Activated naive CD8-positive, alpha-beta T cell (primary cell): Measurements from ENCODE around the gene SLC4A2.

Experiments
- H3K27ac Mint-ChIP-seq: one replicate; pipeline ENCODE4 v1.8.0; 2021; ENCODE audit warnings: mixed read lengths
- H3K27me3 Mint-ChIP-seq: one replicate; pipeline ENCODE4 v1.8.0; 2021; ENCODE audit warnings: mixed read lengths
- H3K36me3 Mint-ChIP-seq: one replicate; pipeline ENCODE4 v1.8.0; 2021; ENCODE audit warnings: mixed read lengths
- H3K4me1 Mint-ChIP-seq: one replicate; pipeline ENCODE4 v1.8.0; 2021; ENCODE audit warnings: low read depth, mixed read lengths
- H3K4me3 Mint-ChIP-seq: one replicate; pipeline ENCODE4 v1.8.0; 2021; ENCODE audit warnings: mild to moderate bottlenecking, mixed read lengths
- H3K9me3 Mint-ChIP-seq: one replicate; pipeline ENCODE4 v1.8.0; 2021; ENCODE audit warnings: low read depth, mixed read lengths

The SLC4A2 gene

DNA sequence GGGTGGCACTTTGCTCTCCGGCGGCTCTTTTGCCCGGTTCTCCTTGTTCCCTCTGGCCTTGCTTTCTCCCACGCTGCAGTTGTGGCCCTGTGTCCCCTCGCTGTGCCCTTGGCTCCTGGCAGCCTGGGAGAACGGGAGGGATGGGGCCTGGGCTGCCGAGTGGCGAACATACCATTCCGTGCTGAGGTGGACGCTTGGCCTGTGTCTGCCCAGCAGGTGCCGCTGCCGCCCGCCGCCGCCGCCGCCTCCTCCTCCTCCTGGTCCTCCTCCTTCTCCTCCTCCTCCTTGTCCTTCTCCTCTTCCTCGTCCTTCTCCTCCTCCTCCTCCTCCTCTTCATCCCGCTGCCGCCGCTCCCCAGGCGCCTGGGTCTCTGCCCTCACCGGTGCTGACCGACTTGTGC, 62.9 kb downstream of the SLC4A2 start:
- Mint-ChIP-seq H3K4me3 (no peak overlapping the region), H3K4me1 (peaks cover 8% of the 10 kb centered on the region), H3K27ac (no peak overlapping the region), H3K27me3 (no peaks in the 10 kb centered on the region), H3K9me3 (no peaks in the 10 kb centered on the region), H3K36me3 (peaks cover 4% of the 10 kb centered on the region)

DNA sequence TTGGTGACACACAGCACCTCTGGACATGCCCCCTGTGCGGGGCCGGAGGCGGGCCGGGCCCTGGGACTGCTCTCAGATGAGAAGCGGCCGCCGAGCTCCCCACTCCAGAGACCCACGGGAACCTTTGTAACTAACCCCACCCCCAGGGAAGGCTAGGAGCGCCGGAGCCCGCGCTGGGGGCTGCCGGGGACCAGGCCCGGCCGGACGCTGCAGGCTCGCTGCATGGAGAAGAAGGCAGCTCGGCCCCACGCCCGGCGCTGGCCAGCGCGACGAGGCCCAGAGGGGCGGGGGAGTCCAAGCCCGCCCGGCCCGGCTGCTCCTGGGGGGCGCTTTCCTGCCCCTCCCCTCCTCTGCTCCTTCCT, 63.4 kb downstream of the SLC4A2 start:
- peaks cover 4% of the 10 kb centered on the region for H3K36me3 Mint-ChIP-seq
- H3K4me3 Mint-ChIP-seq = no peak overlapping the region
- no peaks in the 10 kb centered on the region for H3K9me3 Mint-ChIP-seq
- H3K27ac Mint-ChIP-seq = no peak overlapping the region
- no peaks in the 10 kb centered on the region for H3K27me3 Mint-ChIP-seq
- H3K4me1 Mint-ChIP-seq = peaks cover 8% of the 10 kb centered on the region

DNA sequence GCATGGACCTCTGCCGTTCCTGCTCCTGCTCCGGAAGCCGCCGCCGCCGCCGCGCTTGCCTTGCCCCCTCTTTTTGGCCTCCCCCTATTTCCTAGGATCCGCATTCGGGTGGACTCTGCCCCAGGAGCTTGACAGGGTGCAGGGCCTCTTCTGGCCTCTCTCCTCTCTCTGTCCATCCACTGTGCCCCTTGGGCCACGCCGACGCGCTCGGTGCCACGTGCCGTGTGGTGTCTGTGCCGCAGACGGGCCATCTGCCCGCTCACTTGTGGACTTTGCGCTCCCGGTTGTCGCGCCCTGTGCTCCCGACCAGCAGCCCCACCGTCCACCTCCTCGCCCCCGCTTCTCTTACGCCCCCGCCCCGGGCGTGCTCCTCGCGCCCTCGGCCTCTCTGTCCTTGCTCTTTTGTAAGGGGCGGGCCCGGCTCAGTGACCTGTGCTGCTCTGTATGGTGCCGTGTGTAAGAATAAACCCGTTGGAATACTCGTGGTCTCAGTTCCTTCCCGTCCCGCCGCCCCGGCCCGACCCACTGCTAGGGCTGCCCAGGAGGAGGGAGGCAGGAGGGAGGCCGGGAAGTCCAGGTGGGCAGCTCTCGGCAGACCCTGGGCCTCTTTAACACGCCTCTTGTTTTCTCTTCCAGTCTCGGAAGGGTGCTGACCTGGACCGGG, 63.9 kb downstream of the SLC4A2 start:
- Mint-ChIP-seq H3K4me3 (no peak overlapping the region), H3K9me3 (no peaks in the 10 kb centered on the region), H3K36me3 (peaks cover 4% of the 10 kb centered on the region), H3K4me1 (peaks cover 8% of the 10 kb centered on the region), H3K27ac (no peak overlapping the region), H3K27me3 (no peaks in the 10 kb centered on the region)

DNA sequence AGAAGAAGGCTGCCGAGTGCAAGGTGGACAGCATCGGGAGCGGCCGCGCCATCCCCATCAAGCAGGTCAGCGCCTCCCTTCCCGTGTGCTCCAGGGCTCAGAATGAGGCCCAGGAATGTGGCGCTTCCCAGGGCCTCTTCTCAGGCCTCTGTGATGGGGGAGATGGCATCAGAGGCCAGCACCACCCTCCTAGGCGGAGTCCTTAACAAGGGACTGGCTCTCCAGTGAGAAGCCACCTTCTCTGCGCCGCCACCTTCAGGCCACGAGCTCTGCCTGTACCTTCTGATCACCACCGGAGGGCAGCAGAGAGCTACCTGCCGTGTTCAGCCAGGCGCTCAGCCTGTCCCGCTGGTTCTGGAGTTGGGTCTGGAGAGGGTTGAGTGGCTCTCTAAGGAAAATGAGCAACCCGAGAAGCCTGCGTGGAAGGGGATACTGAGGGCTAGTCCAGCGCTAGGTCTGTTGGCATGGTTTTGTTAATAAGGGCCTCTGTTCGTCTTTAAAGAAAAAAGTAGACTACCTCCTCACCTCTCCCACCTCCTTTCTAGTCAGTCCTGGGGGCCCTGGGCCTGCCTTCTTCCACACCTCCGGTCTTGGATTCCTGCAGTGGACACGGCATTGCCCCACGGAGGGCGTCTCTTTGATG, 64.6 kb downstream of the SLC4A2 start:
- no peaks in the 10 kb centered on the region for H3K27me3 Mint-ChIP-seq
- no peak overlapping the region for H3K4me3 Mint-ChIP-seq
- H3K9me3 Mint-ChIP-seq = no peaks in the 10 kb centered on the region
- peaks cover 4% of the 10 kb centered on the region for H3K36me3 Mint-ChIP-seq
- H3K4me1 Mint-ChIP-seq = peaks cover 5% of the 10 kb centered on the region
- H3K27ac Mint-ChIP-seq = no peak overlapping the region

DNA sequence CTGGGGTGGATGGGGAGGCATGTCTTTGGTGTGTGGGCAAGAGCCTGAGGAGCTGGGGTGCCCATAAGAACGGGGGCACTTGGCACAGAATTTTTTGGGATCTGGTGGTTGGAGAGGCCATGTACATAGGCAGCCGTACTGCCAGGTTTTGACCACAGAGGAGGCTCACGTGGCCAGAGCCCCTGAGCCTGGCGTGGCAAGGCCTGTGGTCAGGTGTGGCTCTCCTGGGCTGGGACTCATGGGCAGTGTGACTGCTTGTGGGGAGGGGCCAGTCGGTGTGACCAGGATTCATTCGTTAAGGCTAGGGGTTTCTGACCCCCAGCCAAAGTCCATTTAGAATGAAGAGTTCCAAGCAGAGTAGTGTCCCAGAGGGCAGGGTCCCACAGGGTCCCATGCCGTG, 65.1 kb downstream of the SLC4A2 start:
- H3K27ac Mint-ChIP-seq = no peak overlapping the region
- H3K4me3 Mint-ChIP-seq = no peak overlapping the region
- H3K4me1 Mint-ChIP-seq = peaks cover 5% of the 10 kb centered on the region
- H3K9me3 Mint-ChIP-seq = no peaks in the 10 kb centered on the region
- peaks cover 4% of the 10 kb centered on the region for H3K36me3 Mint-ChIP-seq
- H3K27me3 Mint-ChIP-seq = no peaks in the 10 kb centered on the region

DNA sequence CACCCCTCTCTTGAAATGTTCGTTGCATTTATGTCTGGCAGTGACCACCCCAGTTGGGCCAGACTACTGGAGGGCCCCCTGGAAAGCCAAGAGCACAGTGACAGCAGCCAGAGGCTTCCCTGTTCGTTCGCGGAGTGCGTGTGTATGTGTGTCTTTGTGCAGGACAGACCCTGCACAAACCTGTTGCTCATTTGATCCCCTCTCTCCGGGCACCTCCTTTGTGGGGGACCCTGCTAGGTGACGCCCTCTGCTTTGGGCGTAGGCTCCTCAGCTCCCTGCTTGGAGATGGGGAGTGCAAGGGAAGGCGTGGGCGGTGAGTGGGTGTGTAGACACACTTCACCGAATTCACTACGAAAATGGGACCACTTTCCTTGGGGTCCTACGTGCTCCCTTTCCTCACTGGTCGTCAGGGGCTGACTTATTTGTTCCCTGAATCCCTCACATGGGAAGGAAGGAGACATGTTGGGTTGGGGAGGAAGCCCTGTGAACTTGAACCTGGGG, 65.6 kb downstream of the SLC4A2 start:
- peaks cover 4% of the 10 kb centered on the region for H3K36me3 Mint-ChIP-seq
- H3K9me3 Mint-ChIP-seq = no peaks in the 10 kb centered on the region
- no peak overlapping the region for H3K4me3 Mint-ChIP-seq
- H3K27ac Mint-ChIP-seq = no peak overlapping the region
- H3K27me3 Mint-ChIP-seq = no peaks in the 10 kb centered on the region
- H3K4me1 Mint-ChIP-seq = peaks cover 5% of the 10 kb centered on the region

DNA sequence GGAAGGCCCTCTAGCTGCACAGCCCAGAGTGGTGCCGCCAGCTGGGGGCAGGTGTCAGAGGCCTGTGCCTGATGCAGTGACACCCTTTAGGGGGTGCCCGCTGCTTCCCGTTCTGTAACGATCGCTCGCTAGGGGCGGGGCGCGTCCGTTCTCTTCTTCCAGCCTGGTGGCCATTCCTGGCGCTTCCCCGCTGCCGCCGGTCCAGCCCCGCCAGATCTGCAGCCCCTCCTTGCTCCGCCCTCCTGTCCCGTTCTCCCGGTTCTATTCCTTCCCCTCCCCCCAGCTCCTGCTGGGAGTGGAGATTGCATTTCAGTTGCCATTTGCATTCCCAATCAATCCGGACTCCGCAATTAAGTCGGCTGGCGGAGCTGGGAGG, 66.1 kb downstream of the SLC4A2 start:
- H3K4me3 Mint-ChIP-seq = no peak overlapping the region
- H3K27me3 Mint-ChIP-seq = no peaks in the 10 kb centered on the region
- no peaks in the 10 kb centered on the region for H3K9me3 Mint-ChIP-seq
- no peak overlapping the region for H3K27ac Mint-ChIP-seq
- peaks cover 5% of the 10 kb centered on the region for H3K4me1 Mint-ChIP-seq
- H3K36me3 Mint-ChIP-seq = peaks cover 4% of the 10 kb centered on the region

DNA sequence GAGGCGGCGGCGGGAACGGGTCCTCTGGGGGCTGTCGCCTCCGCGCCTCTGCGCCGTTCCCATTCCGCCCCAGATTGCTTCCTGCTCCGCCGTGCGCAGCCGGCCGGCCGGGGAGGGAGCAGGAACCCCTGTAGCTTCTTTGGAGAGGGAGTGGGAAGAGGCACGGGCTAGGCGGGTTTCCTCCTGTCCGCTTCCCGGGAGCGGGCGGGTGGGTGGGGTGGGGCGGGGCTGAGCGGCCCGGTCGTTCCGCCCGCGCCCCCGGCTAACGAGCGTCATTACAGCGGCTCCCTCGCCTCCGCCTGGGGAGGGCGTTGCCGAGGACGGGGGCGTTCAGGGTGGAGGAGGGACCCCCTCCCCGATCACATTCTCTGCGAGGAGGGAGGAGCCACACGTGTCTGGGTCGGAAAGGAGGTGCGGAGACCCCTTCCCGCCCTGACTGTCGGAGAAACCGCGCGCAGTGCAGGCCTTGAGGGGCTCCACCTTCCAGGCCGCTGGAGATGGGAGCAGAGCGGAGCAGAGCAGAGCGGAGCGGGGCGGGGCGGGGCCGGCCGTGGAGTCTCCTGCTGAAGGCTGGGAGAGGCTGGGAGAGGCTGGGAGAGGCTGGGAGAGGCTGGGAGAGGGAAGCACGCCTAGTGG, 66.6 kb downstream of the SLC4A2 start:
- H3K4me3 Mint-ChIP-seq = no peak overlapping the region
- H3K9me3 Mint-ChIP-seq = no peaks in the 10 kb centered on the region
- no peaks in the 10 kb centered on the region for H3K27me3 Mint-ChIP-seq
- H3K4me1 Mint-ChIP-seq = peaks cover 5% of the 10 kb centered on the region
- no peak overlapping the region for H3K27ac Mint-ChIP-seq
- peaks cover 4% of the 10 kb centered on the region for H3K36me3 Mint-ChIP-seq
